Midbrain (tissue), 1 donor: ENCODE results near the gene TACR1.

Source experiments
- DNase-seq: peaks from one replicate; lab custom pipeline; 2025; lab: John Stamatoyannopoulos, UW

Gene TACR1

GRCh38 chr2:75018162-75018561, 181.2 kb downstream of the TACR1 start:
- DNase-seq, result no peak

DNA sequence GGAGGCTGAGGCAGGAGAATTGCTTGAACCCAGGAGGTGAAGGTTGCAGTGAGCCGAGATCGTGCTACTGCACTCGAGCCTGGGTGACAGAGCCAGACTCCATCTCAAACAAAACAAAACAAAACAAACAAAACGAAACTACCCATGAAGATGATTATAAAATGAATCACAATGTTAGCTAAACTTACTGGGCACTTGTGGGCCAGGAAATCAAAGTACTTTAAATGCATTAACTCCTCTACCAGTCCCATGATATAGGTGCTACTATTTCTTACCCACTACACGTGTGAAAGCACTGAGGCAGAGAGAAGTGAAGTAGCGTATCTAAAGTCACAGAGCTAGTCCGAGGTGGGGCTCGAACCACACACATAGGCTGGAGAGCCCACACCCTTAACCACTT, 187.2 kb downstream of the TACR1 start:
- DNase-seq, result no peak

- DNase-seq, result no peak
These were observed 188.7 kb downstream of the TACR1 start for GRCh38 chr2:75010571-75010970.

DNA sequence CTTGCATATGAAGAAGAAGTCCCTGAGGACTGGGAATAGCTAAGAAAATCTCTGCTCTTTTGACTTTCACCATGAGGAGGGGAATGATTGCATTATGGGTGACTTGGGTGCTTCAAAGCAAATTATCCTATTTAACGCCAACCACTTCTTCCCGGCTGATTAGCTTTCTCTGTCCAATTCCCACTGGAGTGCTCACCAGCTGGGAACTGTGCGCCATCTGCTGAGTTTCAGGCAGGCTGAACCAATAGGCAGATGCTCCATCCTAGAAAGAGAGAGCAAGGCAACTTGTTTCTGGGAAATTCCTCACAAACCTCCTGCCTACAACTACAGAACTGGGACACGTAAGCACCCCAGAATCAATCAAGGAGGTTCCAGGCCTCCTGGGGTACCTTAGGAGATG, 191.5 kb downstream of the TACR1 start:
- no peak for DNase-seq

DNA sequence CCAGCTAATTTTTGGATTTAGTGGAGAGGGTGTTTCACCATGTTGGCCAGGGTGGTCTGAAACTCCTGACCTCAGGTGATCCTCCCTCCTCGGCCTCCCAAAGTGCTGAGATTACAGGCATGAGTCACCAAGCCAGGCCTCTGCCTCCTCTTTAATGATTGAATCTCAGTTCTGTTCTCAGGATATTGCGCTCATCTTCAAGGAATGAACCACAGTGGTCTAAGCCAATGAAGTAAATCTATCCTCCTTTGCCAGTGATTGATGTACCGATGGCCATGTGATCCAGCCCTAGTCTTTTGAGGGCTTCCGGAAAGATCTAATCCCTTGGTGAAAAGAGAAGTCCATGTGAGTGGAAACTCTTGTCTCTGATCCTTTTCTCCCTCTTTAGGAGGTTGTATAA, 192.3 kb downstream of the TACR1 start:
- DNase-seq, result no peak

- DNase-seq, result no peak
These were observed 193.3 kb downstream of the TACR1 start for GRCh38 chr2:75006041-75006440.

DNA sequence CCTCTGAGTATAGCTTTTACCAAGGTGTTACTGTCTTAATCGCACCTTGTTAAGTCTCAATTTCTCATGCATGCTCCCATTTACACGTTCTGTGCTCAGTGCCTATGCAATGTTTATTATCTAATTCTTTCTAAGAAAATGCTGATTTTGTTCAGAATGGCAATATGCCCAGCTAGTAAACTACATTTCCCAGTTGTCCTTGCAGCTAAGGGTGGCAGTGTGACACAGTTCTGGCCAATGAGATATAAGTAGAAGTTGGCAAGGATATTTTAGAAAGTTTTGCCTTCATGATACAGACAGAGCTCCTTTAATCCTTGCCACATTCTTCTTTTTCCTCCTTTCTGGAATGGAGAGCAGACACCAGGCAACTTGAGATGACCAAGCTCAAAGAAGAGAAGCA, 195.5 kb downstream of the TACR1 start:
- no peak for DNase-seq

DNA sequence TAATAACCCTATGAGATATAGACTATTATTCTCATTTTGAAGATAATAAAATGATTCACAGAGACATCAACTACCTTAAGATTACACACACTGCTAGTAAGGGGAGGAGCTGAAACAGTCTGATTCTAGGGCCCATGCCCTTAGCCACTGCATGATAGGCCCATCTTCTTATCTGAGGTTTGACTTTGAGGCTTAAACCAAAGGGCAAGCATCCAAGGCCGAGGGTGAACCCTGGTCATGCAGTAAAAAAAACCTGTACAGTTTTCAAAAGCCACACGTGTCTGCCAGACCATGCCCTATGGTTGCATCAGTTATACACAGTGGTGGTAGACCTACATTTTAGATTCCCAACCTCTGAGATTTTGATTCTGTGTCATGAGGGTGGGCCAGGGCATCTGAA, 196.0 kb downstream of the TACR1 start:
- DNase-seq, result no peak

- no peak for DNase-seq
These were observed 197.3 kb downstream of the TACR1 start for GRCh38 chr2:75002007-75002406.

GRCh38 chr2:74999468-74999867, 199.9 kb downstream of the TACR1 start:
- no peak for DNase-seq
